GM18519 (cell line): ENCODE results near the gene DACT3.
"Not testable (repeated sequence)": the region's sequence is repeated elsewhere in the genome, so short reads cannot be mapped to it uniquely, and the experiment has no call there.

Source experiments
- ATAC-seq: cut with Tn5 transposase; IDR thresholded peaks from one replicate; pipeline ENCODE4 v1.9.1; 2021; ENCODE audit warnings: mild to moderate bottlenecking, moderate library complexity; ENCODE audit not compliant: unreplicated experiment, low FRiP score

DACT3 gene

GRCh38 chr19:46634656-46635218, 26.2 kb downstream of the DACT3 start:
- no peak for ATAC-seq

- ATAC-seq = no peak
These were observed 26.8 kb downstream of the DACT3 start for GRCh38 chr19:46634045-46634655.

GRCh38 chr19:46633130-46633529, 27.9 kb downstream of the DACT3 start:
- no peak for ATAC-seq

GRCh38 chr19:46631481-46631880, 29.5 kb downstream of the DACT3 start:
- no peak for ATAC-seq

GRCh38 chr19:46630586-46631205, 30.3 kb downstream of the DACT3 start:
- ATAC-seq = no peak

- ATAC-seq = no peak
These were observed 31.4 kb downstream of the DACT3 start for GRCh38 chr19:46629546-46630025.

- not testable (repeated sequence) for ATAC-seq
These were observed 32.0 kb downstream of the DACT3 start for GRCh38 chr19:46628970-46629369.

- ATAC-seq = no peak
These were observed 34.5 kb downstream of the DACT3 start for GRCh38 chr19:46626446-46626845.

GRCh38 chr19:46625731-46626130, 35.3 kb downstream of the DACT3 start:
- ATAC-seq = no peak

- no peak for ATAC-seq
These were observed 35.9 kb downstream of the DACT3 start, which contains the start of gene PTGIR for GRCh38 chr19:46624958-46625661. PTGIR (minus strand) TSS chr19:46625089; CDS start chr19:46624225, 864 bp downstream.

GRCh38 chr19:46623915-46624502, 37.0 kb downstream of the DACT3 start:
- ATAC-seq = no peak

- no peak for ATAC-seq
These were observed 38.9 kb downstream of the DACT3 start for GRCh38 chr19:46622118-46622446.

- no peak for ATAC-seq
These were observed 39.5 kb downstream of the DACT3 start for GRCh38 chr19:46621191-46622117.

GRCh38 chr19:46620716-46621115, 40.3 kb downstream of the DACT3 start:
- ATAC-seq = no peak

GRCh38 chr19:46620267-46620666, 40.7 kb downstream of the DACT3 start:
- no peak for ATAC-seq

- no peak for ATAC-seq
These were observed 42.2 kb downstream of the DACT3 start for GRCh38 chr19:46618670-46619231.

- ATAC-seq = no peak
These were observed 43.4 kb downstream of the DACT3 start for GRCh38 chr19:46617601-46618000.

- no peak for ATAC-seq
These were observed 44.2 kb downstream of the DACT3 start for GRCh38 chr19:46616631-46617322.

GRCh38 chr19:46615966-46616365, 45.0 kb downstream of the DACT3 start:
- ATAC-seq = no peak
